Epithelial cell of esophagus (primary cell): ENCODE results near the gene SPATA31C1.

ENCODE experiments used
- DNase-seq: peaks from one replicate; pipeline ENCODE4 v3.0.0; 2010; ENCODE audit warnings: low read depth
- H3K4me3 ChIP-seq: 2 replicates; pipeline ENCODE4 v1.5.1; 2011; ENCODE audit warnings: mild to moderate bottlenecking, low read length, control low read depth
- TF ChIP-seq, protein P1 (sequence below): IDR thresholded peaks from 2 replicates; pipeline ENCODE4 v1.5.1; 2011; ENCODE audit warnings: low read depth, mild to moderate bottlenecking, low read length, control low read depth, inconsistent platforms; ENCODE audit not compliant: insufficient read depth; ENCODE audit errors: missing control alignments

SPATA31C1 gene

DNA sequence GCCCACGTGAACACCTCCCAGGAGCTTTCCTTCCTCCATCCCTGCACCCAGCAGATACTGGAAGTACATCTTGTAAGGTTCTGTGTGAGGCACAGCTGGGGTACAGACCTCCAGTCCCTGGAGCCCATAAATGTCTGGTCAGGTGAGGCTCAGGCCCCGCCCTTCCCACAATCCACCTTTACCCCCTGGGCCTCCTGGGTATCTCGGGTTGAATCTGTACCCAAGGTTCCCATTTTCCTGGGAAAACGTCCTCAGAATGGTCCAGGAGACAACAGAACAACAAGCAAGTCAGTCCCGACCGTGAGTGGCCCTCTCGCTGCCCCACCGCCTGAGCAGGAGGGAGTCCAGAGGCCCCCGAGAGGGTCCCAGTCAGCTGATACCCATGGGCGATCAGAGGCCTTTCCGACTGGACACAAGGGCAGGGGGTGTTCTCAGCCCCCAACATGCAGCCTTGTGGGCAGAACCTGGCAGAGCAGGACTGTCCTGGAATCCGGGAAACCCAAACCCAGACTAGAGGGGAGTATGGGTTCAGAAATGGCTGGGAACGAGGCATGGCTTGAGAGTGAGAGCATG lies 30.7 kb upstream of the SPATA31C1 start:
- TF ChIP-seq, protein P1, sequence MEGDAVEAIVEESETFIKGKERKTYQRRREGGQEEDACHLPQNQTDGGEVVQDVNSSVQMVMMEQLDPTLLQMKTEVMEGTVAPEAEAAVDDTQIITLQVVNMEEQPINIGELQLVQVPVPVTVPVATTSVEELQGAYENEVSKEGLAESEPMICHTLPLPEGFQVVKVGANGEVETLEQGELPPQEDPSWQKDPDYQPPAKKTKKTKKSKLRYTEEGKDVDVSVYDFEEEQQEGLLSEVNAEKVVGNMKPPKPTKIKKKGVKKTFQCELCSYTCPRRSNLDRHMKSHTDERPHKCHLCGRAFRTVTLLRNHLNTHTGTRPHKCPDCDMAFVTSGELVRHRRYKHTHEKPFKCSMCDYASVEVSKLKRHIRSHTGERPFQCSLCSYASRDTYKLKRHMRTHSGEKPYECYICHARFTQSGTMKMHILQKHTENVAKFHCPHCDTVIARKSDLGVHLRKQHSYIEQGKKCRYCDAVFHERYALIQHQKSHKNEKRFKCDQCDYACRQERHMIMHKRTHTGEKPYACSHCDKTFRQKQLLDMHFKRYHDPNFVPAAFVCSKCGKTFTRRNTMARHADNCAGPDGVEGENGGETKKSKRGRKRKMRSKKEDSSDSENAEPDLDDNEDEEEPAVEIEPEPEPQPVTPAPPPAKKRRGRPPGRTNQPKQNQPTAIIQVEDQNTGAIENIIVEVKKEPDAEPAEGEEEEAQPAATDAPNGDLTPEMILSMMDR: no peak
- H3K4me3 ChIP-seq: no peak overlapping the region

DNA sequence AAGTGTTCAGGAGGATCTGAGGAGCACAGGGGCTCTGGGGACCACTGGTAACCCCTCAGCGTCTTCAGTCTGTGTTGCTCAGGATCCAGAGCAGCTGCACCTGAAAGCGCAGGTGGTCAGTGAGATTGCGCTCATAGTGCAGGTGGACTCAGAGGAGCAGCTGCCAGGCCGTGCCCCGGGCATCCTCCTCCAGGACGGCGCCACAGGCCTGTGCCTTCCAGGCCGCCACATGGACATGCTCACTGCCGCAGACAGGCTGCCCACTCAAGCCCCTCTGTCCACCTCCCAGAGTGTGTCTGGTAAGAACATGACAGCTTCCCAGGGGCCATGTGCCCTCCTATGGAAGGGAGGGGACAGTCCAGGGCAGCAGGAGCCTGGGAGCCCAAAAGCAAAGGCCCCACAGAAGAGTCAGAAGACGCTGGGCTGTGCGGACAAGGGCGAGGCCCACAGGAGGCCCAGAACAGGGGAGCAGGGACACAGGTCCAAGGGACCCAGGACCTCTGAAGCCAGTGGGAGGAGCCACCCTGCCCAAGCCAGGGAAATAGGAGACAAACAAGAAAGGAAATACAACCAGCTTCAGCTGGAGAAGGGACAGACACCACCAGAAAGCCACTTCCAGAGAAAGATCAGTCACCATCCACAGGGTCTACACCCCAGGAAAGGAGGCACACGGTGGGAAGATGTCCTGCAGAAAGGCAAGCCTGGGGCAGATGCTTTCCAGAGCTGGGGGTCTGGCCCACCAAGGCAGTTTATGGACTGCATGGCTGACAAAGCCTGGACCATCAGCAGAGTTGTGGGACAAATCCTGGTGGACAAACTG lies 29.9 kb upstream of the SPATA31C1 start:
- TF ChIP-seq, protein P1: no peak
- no peak for DNase-seq
- no peak overlapping the region for H3K4me3 ChIP-seq

More for the DNA sequence above, 30.7 kb upstream of the SPATA31C1 start:
- DNase-seq: no peak

DNA sequence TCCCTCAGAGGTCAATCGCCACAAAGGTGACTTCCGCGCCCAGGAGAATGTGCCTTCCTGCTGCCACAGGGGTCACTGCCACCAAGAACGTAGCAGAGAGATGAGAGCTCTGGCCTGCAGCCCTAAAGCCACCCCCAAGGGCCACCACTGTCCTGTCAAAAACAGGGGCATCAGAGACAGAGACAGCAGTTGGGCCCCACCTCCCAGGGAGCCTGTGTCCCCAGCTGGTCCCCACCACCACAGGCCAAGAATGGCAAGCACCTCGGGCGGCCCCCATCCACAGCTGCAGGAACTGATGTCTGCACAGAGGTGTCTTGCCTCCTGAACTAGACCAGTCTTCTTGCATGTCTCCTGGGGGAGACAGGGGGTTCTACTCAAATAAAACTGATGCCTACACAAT lies 29.3 kb upstream of the SPATA31C1 start:
- DNase-seq: no peak
- TF ChIP-seq, protein P1: no peak
- no peak overlapping the region for H3K4me3 ChIP-seq

DNA sequence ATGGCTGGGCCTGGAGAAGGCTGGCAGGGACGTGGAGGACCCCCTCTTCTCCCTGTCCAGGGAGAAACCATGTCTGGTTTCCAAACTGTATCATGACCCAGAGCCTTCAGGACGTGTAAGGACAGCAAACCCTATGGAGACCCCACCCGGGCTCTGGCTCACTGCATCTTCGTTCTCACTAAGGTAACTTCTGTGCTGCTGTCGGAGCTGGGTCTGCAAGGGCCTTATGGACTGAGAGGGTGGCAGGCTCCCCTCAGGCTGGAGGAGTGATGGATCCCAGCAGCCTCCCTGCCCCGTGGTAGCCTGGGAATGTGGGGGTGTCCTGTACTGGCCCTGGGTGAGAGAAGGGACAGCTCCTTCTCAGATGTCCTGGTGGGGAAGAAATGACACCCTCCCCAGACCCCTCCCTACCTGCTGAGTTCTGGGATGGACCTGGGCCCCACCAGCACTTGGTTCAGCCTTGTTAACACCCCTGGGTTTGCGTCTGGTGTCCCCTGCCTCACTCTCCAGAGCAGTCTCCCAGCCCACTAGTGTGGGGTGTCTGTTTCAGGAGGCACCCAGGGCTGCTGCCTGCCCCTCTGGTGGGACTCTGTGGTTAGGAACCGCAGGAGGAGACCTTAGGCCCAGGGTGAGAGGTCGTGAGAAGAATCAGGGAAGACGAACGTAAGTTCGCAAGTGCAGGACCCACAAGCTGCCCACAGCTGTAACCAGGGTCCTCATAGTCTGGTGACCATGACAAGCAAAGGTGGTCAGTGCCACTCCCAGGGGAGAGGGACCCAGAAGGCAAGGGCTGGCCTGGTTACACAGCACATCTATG lies 28.5 kb upstream of the SPATA31C1 start:
- TF ChIP-seq, protein P1: no peak
- no peak overlapping the region for H3K4me3 ChIP-seq
- no peak for DNase-seq

DNA sequence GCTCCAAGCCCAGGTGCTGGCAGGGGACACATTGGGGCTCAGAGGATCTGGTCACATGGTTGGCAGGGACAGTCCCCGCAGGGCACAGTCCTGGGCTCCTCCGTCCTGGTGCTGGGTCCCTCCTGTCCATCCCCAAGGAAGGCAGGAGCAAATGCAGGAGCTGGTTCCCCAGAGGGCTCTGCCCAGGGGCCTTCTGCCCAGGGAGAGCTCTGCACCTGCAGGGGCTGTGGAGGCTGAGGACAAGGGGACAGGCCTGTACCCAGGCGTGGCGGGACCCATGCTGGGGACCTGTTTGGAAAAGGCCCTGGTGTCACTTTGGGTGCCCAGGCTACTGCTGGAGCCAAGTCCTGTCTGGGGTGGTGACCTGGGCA lies 27.9 kb upstream of the SPATA31C1 start:
- TF ChIP-seq, protein P1: no peak

DNA sequence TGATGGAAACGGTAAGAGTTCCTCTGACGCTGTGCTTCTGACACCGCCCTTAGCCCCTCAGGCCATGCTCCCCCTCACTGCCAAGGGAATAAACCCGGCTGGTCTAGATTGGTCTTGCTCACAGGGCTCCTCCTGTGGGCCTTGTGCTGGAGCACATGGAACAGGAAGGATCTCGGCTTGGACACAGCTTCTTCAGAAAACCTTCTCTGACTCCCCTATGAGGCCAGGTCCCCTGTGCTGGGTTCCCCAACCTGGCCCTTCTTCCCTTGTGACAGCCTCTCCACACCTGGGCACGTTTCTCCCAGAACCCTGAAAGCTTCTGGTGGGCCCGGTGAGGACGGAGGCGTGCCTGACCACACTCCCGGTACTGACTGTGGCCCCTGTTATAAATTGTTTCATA lies 26.9 kb upstream of the SPATA31C1 start:
- no peak overlapping the region for H3K4me3 ChIP-seq
- DNase-seq: no peak

More for the DNA sequence above, 27.9 kb upstream of the SPATA31C1 start:
- no peak overlapping the region for H3K4me3 ChIP-seq
- DNase-seq: no peak

More for the DNA sequence above, 26.9 kb upstream of the SPATA31C1 start:
- TF ChIP-seq, protein P1: no peak
